HEK293T (cell line): ENCODE results near the gene SCN4A.

Experiments used
- CTCF ChIA-PET: fragments of 350-600 bp; formaldehyde crosslinking; extraction: SDS; loops from one replicate; lab custom pipeline; 2021; ENCODE audit warnings: antibody characterized with exemption, inconsistent platforms; lab: Yijun Ruan, JAX
- POLR2A ChIA-PET: fragments of 350-600 bp; formaldehyde crosslinking; extraction: SDS; loops from one replicate; lab custom pipeline; 2020; ENCODE audit warnings: antibody characterized with exemption, inconsistent platforms; lab: Yijun Ruan, JAX
- DNase-seq: peaks from one replicate; pipeline ENCODE4 v3.0.0; 2012; ENCODE audit warnings: mixed read lengths; ENCODE audit errors: extremely low spot score
- ARNT ChIP-seq: fragments of 450-650 bp; IDR thresholded peaks from 2 replicates; pipeline ENCODE4 v1.6.1; 2017; ENCODE audit warnings: mild to moderate bottlenecking
- BHLHE40 ChIP-seq: fragments of 450-650 bp; IDR thresholded peaks from 2 replicates; pipeline ENCODE4 v1.6.1; 2016; ENCODE audit warnings: mild to moderate bottlenecking, moderate library complexity, borderline replicate concordance
- CTBP1 ChIP-seq: fragments of 450-650 bp; IDR thresholded peaks from 2 replicates; pipeline ENCODE4 v1.6.1; 2016; ENCODE audit warnings: borderline replicate concordance
- ELF4 ChIP-seq: fragments of 450-650 bp; IDR thresholded peaks from 2 replicates; pipeline ENCODE4 v1.6.1; 2017; ENCODE audit warnings: antibody characterized with exemption
- FOXA1 ChIP-seq: fragments of 450-650 bp; IDR thresholded peaks from 2 replicates; pipeline ENCODE4 v1.6.1; 2016; ENCODE audit warnings: mild to moderate bottlenecking
- FOXK2 ChIP-seq: fragments of 450-650 bp; IDR thresholded peaks from 2 replicates; pipeline ENCODE4 v1.6.1; 2016; ENCODE audit warnings: mild to moderate bottlenecking
- FOXM1 ChIP-seq: fragments of 450-650 bp; IDR thresholded peaks from 2 replicates; pipeline ENCODE4 v1.6.1; 2017; ENCODE audit warnings: mild to moderate bottlenecking, borderline replicate concordance
- HDGF ChIP-seq: fragments of 450-650 bp; IDR thresholded peaks from 2 replicates; pipeline ENCODE4 v1.6.1; 2017; ENCODE audit warnings: antibody characterized with exemption, borderline replicate concordance
- L3MBTL2 ChIP-seq: fragments of 450-650 bp; conservative IDR thresholded peaks from 2 replicates; pipeline ENCODE4 v1.6.1; 2016; ENCODE audit warnings: mild to moderate bottlenecking
- LEF1 ChIP-seq: fragments of 450-650 bp; IDR thresholded peaks from 2 replicates; pipeline ENCODE4 v1.6.1; 2017; ENCODE audit warnings: mild to moderate bottlenecking, borderline replicate concordance
- NFRKB ChIP-seq: fragments of 450-650 bp; IDR thresholded peaks from 2 replicates; pipeline ENCODE4 v1.6.1; 2016; ENCODE audit warnings: mild to moderate bottlenecking, moderate library complexity
- PKNOX1 ChIP-seq: fragments of 450-650 bp; IDR thresholded peaks from 2 replicates; pipeline ENCODE4 v1.6.1; 2016
- SP1 ChIP-seq: fragments of 450-650 bp; IDR thresholded peaks from 2 replicates; pipeline ENCODE4 v1.6.1; 2017
- SUZ12 ChIP-seq: fragments of 450-650 bp; IDR thresholded peaks from 2 replicates; pipeline ENCODE4 v1.6.1; 2016; ENCODE audit warnings: mild to moderate bottlenecking
- TARDBP ChIP-seq: fragments of 450-650 bp; IDR thresholded peaks from 2 replicates; pipeline ENCODE4 v1.6.1; 2016
- ZNF384 ChIP-seq: fragments of 450-650 bp; IDR thresholded peaks from 2 replicates; pipeline ENCODE4 v1.6.1; 2016

Gene SCN4A

GRCh38 chr17:63961355-63962212 is 11.1 kb downstream of the SCN4A start:
- no peak for TF ChIP-seq BHLHE40
- no peak for TF ChIP-seq PKNOX1
- 0 out of 2 replicates have a peak, but pooled peaks have one; percentile 22 for TF ChIP-seq L3MBTL2
- TF ChIP-seq NFRKB = no peak
- POLR2A ChIA-PET = no interaction called here
- DNase-seq = peak; percentile 98
- CTCF ChIA-PET = interaction anchor here (0.7 to 1.0 kb wide), 4 partner anchors 11 to 71 kb away, joined by 3 to 4 read pairs (median 3); no protein-coding TSS in a partner anchor

GRCh38 chr17:63960430-63960829 is 12.3 kb downstream of the SCN4A start:
- CTCF ChIA-PET = no interaction called here
- TF ChIP-seq NFRKB = no peak
- POLR2A ChIA-PET = no interaction called here
- no peak for DNase-seq

- POLR2A ChIA-PET = no interaction called here
- no peak for DNase-seq
- CTCF ChIA-PET = no interaction called here
- TF ChIP-seq NFRKB (no peak), HDGF (no peak), SP1 (no peak), BHLHE40 (no peak), CTBP1 (no peak), PKNOX1 (no peak), LEF1 (no peak), FOXM1 (no peak), ARNT (no peak), ZNF384 (no peak), SUZ12 (no peak), FOXA1 (no peak), FOXK2 (no peak), TARDBP (no peak), ELF4 (no peak), L3MBTL2 (no peak)
Observed at GRCh38 chr17:63960006-63960405, 12.7 kb downstream of the SCN4A start.

GRCh38 chr17:63956296-63956920 is 16.3 kb downstream of the SCN4A start:
- CTCF ChIA-PET = interaction anchor here (2.3 kb wide), 1 partner anchor 10 kb away, joined by 7 read pairs; no protein-coding TSS in a partner anchor
- TF ChIP-seq ZNF384 (no peak), CTBP1 (no peak), ARNT (no peak), NFRKB (no peak)
- DNase-seq = no peak
- POLR2A ChIA-PET = no interaction called here

- CTCF ChIA-PET = interaction anchor here (2.3 kb wide), 1 partner anchor 9 kb away, joined by 7 read pairs; no protein-coding TSS in a partner anchor
- POLR2A ChIA-PET = no interaction called here
- no peak for DNase-seq
- no peak for TF ChIP-seq TARDBP
- TF ChIP-seq HDGF = no peak
- no peak for TF ChIP-seq FOXK2
- TF ChIP-seq LEF1 = no peak
Observed at GRCh38 chr17:63955791-63956190, 16.9 kb downstream of the SCN4A start.

- no peak for TF ChIP-seq SP1
- TF ChIP-seq SUZ12 = no peak
- no peak for TF ChIP-seq ARNT
- no peak for TF ChIP-seq FOXK2
- no peak for TF ChIP-seq LEF1
- no peak for TF ChIP-seq BHLHE40
- no peak for TF ChIP-seq FOXM1
- no peak for TF ChIP-seq L3MBTL2
- no peak for TF ChIP-seq HDGF
- no peak for TF ChIP-seq TARDBP
- no peak for TF ChIP-seq PKNOX1
- TF ChIP-seq ZNF384 = no peak
- TF ChIP-seq ELF4 = no peak
- TF ChIP-seq NFRKB = no peak
- no peak for TF ChIP-seq FOXA1
- no peak for TF ChIP-seq CTBP1
- ChIA-PET CTCF (interaction anchor here (2.3 kb wide), 1 partner anchor 8 kb away, joined by 7 read pairs; no protein-coding TSS in a partner anchor), POLR2A (no interaction called here)
- DNase-seq = no peak
Observed at GRCh38 chr17:63955232-63955631, 17.5 kb downstream of the SCN4A start.
